K562 (cell line): ENCODE results near the gene CFAP107. TPM values are rescaled to one million over a fixed set of nuclear protein-coding genes. Genes with fewer than 3 reads are reported as not detected.

Source experiments
- LEF1 ChIP-seq: fragments of 450-650 bp; IDR thresholded peaks from 2 replicates; pipeline ENCODE4 v1.6.1; 2016; ENCODE audit warnings: mild to moderate bottlenecking
- RREB1 ChIP-seq: fragments of 250-450 bp; sonication (Bioruptor Pico); IDR thresholded peaks from 2 replicates; pipeline ENCODE4 v1.4.0; 2020
- SETDB1 ChIP-seq: IDR thresholded peaks from one replicate; pipeline ENCODE4 v1.6.1; 2012; ENCODE audit warnings: low read length, control low read depth, inconsistent platforms
- SP2 ChIP-seq: IDR thresholded peaks from 2 replicates; pipeline ENCODE4 v1.6.1; 2011; ENCODE audit warnings: mild to moderate bottlenecking, low read depth, low read length, moderate library complexity; ENCODE audit not compliant: poor library complexity, severe bottlenecking; ENCODE audit errors: extremely low read depth
- TFAP4 ChIP-seq: sonication (generic); formaldehyde crosslinking; IDR thresholded peaks from 2 replicates; pipeline ENCODE4 v1.8.0; 2022; ENCODE audit warnings: missing genetic modification reagents, mild to moderate bottlenecking, moderate library complexity, borderline replicate concordance
- polyA plus RNA-seq, 8 experiments: library from polyadenylated mRNA; depleted of rRNA in 4 of 8; stranded (reverse) in 5 of 8; unstranded in 3 of 8; fragments of >200 nt; fragmentation: Nextera tagmentation in 2 of 8; fragmentation: Illumina TruSeq in 1 of 8; extraction: Ambion mirVana in 2 of 8; extraction: Trizol in 1 of 8; gene quantifications; 2 replicates each; pipeline versions ENCODE4 v1.2.1 to v1.2.3, GENCODE V29; 2011 to 2014; ENCODE audit warnings: inconsistent platforms in 1 of 8, missing spikeins in 1 of 8
- total RNA-seq, 7 experiments: library from RNA; depleted of rRNA in 6 of 7; stranded (reverse); fragments of >200 nt in 6 of 7; fragmentation: Illumina TruSeq in 2 of 7; extraction: Trizol in 2 of 7; gene quantifications; 2 replicates each; pipeline versions ENCODE4 v1.2.1 to v1.2.3, GENCODE V29; 2011 to 2021; ENCODE audit warnings: low replicate concordance in 1 of 7

The CFAP107 gene
- total and polyA plus RNA-seq, 9 of the 15 experiments (the other 6 are each of a cell fraction or from before 2014, with no cell fraction given) = 0.03 to 0.08 TPM; not detected in 7

- TF ChIP-seq RREB1 (CRISPR knock-in tag) (no peak), LEF1 (no peak), SP2 (no peak), SETDB1 (no peak), TFAP4 (no peak)
Observed at GRCh38 chr1:12697397-12697796, 48.6 kb upstream of the CFAP107 start (continued).
